ENCODE measurements around the gene ORM2.
A peak's percentile ranks its signal among the peaks of the same experiment; 100 is the strongest.
"Not testable (repeated sequence)": the region's sequence is repeated elsewhere in the genome, so short reads cannot be mapped to it uniquely, and the experiment has no call there.

The ORM2 gene

DNA sequence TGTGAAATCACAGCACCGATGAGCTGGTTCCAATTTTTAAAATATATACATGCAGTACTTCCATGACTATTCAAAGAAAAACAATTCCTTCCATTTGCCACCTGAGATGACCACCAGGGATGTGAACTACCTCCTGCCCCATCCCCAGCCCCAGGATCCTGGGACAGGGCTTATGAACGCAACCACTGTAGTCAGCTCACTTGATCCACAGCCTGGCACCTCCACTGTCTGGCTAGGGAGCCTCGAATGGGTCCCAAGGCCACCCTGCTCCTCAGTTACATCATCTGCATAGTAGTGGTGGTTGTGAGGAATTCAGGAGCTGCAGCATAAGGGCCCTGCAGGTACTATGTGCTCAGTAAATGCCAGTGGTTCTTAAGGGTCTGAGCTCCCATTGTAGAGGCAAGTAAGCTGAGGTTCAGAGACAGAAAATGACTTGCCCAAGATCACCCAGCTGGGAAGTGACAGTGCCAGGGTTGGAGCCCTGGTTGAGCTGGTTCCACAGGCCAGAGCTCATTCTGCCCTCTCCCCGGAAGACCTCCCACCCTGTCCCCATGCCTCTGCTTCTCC lies 2.9 kb downstream of the ORM2 start:
- DNase-seq (ENCODE audit: low read depth) = not testable (repeated sequence)

DNA sequence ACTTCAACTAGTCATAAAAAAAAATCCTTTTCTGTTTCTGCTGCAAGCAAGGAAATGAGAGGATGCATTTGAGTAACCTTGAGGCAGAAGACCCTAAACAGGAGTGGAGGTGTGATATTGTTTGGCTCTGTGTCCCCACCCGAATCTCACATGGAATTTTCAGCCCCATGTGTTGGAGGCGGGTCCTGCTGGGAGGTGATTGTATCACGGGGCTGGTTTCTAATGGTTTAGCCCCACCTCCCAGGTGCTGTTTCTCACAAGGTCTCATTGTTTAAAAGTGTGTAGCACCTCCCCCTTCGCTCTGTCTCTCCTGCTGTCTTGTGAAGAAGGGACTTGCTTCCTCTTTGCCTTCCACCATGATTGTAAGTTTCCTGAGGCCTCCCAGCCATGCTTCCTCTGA lies 4.0 kb downstream of the ORM2 start:
- not testable (repeated sequence) for DNase-seq (ENCODE audit: low read depth)

DNA sequence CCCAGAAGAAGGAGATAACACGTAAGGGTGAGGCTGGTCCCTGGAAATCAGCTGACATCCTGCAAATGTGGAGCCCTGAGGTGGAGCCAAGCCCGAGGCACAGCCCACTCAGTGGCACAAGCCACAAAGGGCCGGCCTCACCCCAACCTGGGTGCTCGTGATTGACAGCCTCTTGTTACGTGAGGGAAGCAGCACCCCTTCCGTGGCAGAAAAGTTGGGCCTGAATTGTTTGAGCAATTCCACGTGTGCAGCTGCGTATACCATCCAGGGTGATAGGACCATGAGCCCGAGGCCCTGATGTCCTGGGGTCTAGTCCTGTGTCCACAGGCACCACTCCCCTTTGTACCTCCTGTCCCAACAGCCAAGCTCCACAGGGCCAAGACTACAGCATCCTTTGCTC lies 4.8 kb downstream of the ORM2 start:
- DNase-seq (ENCODE audit: low read depth) = no peak

DNA sequence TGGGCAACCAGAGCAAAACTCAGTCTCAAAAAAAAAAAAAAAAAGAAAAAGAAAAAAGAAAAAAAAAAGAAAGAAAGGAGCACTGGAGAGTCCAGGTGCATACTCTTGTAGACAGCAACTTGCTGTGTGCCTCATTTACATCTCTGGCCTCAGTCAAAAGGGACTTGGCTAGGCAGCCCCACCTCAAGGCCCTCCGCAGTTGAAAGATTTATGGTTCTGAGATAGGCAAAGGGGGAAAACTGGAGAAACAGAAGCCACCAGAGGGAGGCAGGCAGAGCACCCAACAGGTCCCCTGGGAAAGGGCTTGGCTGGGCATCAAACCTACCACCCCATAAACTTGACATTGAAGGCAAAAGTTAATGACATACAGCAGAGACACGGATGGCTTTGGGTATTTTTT lies 6.1 kb downstream of the ORM2 start:
- no peak for DNase-seq (ENCODE audit: low read depth)

DNA sequence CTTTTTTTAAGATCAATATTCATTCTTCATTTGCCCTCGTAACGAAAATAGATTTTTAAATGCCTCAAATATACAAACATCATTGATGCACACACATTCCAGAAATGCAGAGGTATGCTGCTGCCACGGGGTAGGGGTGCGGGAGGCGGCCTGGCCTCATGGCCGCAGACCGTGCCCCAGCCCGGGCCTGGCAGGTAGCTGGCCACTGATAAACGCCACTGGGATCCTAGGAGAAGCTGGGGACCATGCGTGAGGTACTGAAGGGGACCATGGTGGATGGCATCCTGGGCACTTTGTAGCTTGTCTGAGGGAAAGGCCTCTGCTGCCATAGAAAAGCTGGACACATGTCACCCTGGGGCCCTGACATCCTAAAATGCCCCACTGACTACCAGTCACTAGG lies 6.5 kb downstream of the ORM2 start:
- DNase-seq (ENCODE audit: low read depth) = no peak

DNA sequence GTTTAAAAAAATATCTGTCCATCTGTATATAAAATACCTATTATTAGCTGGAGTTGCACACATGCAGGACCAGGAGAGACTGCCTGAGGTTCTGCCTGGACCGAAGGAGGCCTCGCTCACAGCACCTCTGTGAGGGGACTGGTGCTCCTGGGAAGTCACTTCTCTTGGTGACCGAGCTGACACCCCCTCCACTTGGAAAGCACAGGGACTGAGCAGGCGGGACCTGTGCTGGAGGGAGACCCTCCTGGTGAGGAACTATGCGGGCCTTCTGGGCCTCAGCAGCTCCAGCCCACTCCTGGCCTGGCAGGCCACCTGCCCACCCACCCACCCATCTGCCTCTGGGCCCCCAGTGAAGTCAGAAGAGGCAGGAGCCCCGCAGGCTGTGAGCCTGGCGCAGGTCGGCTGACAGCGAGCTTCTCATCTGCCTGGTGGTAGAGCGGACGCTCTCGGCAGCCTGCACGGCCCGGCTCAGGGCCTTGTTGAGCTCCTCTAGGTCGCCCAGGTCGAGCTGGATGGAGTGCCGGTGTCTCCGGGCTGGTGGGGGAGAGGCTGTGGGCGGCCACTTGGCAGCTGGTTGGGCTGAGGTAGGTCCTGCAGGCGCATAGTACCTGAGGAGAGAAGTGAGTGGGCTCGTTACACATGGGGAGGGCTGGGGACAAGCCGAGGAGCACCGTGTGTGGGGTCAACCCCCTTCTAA lies 7.2 kb downstream of the ORM2 start:
- DNase-seq (ENCODE audit: low read depth) = no peak

DNA sequence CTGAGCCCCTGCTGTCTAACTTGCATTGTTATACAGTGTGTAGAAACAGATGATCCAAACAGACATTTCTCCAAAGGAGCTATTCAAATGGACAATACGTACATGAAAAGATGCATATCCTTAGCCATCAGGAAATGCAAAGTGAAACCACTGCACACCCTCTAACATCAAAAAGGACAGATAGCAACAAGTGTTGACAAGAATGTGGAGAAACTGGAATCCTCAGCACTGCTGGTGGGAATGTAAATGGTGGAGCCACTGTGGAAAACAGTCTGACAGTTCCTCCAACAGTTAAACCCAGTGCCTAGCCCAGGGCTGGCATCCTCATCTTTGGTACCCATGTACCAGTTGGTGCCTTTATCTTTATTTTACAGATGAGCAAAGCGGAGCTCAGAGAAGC lies 8.5 kb downstream of the ORM2 start:
- no peak for DNase-seq (ENCODE audit: low read depth)

DNA sequence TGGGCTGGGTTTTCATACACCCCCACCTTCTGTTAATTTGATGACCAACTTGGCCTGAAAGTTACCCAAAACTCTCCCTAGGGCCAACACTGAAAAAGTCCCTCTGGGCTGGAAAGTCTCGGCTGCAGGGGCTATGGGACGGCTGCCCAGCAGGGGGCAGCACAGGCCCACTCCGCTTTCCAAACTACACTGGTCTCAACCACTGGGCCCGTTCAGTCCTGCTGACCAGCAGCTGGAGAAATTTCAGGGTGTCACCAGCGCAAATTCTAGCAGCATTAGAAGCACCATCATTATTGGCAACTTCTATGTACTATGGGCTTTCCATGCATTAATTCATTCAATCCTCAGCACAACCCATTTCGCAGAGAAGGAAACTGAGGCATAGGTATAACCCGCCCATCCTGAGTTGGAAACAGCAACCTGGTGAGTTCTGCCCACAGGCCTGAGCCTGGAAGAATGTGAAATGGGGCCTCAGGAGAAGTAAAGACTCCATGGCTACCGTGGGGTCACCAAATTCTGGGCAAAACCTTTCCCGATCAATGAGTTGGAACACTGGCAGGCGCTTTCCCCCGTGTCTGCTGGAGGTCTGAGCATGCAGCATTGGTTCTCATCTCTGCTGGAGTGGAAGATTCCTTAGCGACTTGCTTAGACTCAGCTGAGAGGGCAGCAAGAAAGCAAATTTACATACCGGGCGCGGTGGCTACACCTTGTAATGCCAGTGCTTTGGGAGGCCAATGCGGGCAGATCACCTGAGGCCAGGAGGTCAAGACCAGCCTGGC lies 9.7 kb downstream of the ORM2 start:
- peak; percentile 11 for DNase-seq (ENCODE audit: low read depth)

DNA sequence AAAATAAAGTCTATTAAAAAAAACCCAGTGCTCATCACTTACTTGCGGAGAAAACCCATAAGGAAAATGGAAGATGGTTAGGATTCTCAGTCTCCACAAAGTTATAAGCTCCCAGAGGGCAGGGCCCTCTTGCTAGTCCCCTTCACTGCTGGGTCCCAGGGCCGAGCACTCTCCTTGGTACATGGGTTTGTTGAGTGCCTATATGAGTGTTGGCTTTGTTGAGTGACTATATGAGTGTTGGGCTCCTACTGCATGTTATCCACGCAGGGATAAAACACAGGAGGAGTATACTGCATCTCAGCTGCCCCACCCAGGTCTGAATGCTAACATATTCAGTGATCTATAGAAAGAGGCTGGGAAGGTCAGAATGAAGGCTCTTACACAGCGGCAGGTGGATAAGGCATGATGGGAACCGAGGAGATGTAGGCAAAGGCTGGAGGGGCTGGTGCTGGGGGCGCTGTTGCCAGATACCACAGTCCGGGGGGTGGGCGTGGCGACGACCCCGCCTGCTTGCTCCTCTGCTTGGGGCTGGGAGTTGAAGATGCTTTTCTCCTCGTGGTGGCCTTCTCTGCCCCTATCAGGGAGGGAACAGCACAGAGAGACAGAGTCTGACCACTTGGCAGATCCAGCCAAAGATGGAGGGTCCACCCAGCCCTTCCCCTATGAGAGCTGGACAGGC lies 11.6 kb downstream of the ORM2 start:
- no peak for DNase-seq (ENCODE audit: low read depth)

DNA sequence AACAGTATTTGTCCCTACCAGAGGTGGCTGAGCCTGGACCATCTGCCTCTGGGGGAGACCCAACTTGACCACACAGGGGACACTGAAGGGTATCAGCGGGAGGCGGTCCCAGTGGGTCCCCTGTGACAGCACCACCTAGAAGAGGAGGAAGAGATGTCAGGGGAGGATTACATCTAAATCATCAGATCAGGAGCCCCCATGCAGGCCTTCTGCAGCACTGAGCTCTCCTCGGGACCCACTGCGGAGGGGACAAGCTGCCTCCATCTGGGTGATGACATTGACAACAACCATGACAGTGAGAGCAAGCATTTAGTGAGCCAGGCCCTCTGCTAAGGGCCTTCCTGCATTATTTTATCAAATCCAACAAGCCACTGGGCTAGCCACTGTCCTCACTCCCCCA lies 12.3 kb downstream of the ORM2 start:
- DNase-seq (ENCODE audit: low read depth) = no peak

DNA sequence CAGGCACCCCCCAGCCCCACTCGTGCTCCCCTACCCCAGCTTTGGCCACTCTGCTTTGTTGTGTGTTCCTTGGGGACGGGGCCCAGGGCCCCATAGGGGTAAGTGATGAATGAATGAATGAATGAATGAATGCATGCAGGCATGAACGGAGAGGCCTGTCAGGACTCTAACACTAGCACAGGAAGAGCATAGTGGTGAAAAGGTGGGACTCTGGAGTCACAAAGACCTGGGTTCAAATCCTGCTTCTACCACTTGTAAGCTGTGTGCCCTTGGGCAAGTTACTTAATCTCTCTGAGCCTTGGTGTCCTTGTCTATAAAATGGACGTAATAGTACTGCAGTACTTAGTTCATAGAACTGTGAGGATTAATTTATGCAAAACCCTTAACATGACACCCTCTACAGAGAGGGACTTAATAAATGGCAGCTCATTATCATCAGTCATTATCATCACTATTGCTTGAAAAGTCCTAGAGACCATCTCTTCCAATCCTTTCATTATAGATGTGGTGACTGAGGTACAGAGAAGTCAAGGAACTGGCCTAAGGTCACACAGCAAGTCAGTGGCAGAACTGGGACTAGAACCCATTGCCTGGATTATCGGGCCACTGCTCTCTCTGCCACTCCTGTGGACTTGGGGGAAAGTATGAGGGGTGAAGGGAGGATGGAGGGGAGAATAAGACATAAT lies 13.2 kb downstream of the ORM2 start:
- DNase-seq (ENCODE audit: low read depth) = no peak

DNA sequence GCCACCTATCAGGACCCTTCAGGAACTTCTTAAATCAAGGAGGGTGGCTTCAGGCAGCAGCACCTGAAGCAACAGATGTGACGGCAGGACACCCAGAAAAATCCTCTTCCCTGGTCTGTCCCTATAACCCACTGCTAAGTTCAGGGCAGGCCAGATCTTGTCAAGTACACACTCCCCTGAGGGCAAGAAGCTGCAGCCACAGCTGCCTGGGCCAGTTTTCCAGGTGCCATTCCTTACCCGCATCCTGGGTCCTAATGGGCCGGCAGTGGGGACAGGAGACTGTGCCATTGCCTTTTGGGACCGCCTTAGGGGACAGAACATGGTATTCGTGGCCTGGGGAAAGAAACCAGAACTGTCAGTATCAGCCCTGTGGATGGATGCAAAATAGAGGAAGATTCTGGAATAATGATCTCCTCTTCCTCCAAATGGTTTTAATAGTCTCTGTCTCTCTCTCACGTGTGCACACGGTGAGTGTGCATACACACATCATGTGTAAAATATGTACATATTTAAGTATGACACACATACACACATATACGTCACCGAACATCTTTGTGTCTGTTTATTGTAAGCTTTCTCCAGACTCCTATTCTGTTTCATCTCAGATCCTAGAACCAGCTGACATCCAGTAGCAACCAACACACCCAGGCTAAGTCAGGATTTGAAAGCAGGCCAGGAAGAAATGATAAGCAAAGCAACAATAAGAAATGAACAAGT lies 14.0 kb downstream of the ORM2 start:
- no peak for DNase-seq (ENCODE audit: low read depth)

DNA sequence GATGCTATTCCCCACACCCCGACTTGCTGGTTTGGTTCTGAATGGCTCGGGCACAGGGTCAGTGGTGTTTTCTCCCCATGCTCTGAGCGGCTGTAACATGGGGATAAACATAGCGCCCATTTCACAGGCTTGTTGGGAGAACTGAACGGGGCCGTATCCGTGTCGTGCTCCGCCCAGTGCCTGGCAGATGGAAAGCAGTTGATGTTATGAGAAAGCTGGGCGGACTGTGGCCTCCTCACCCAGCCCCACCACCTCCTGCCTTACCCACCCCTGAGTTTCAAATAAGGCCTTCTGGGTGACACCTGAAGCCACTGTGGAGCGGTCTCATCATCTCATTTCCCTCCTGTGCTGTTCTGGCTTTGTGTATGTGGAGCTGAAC lies 14.5 kb downstream of the ORM2 start:
- no peak for DNase-seq (ENCODE audit: low read depth)

DNA sequence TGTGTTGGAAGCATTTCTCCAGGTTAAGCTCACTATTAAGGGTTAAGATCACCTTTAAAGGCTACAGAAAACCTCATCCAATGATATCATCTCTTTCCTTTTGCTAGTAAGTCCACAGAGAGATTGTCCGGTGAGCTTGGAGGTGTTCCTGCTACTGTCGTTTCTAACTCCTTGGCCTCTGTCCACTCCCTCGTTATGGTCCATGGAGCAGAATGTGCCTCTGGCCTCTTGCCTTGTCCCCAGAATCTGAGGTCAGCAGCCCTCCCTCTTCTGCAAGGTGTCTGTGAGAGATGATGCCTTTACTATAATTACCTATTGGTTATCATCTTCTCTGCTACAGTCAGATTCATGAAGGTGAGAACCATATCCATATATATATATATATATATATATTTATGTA lies 15.0 kb downstream of the ORM2 start:
- no peak for DNase-seq (ENCODE audit: low read depth)

DNA sequence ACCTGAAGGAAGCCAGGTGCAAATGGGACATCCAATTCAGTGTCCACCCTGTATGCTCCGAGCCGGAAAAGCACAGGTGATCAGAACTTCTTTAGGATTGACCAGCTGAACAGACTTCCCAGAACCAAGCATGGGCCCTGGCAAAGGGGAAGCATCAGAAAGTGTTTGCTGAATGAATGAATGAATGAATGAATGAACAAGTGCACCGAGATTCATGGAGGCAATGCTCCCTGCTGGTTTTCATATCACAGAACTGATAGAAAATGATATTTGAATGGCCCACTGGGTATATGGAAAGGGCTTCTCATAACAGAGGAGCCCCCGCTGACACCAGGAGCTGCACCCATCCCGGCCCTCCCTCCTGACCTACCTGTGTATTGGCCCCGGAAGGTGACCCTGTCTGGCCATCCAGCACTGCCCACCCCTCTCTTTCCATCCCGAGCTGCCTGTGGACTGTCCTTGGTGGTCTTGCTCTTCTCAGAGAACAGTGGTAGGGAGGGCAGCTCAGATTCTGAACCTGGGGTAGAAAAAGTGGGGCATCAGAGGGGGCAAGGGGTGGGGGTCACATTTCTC lies 15.9 kb downstream of the ORM2 start:
- DNase-seq (ENCODE audit: low read depth) = no peak

DNA sequence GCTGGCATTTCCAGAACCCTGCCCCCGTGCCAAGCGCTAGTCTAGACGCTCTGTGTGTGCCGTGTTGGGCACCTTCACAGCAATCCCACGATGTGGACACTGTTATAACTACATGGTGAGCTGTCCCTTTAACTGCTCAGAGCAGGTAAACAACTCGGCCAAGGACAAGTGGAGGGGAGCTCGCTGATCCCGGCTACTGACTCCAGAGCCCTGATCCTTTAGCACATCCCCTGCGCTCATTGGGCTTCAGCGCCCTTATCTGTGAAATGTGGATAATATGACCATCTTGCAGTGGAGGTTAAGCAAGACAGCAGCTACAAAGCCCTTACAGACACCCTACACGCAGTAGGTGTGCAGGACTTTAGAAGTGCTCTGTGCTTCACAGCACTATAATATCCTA lies 16.5 kb downstream of the ORM2 start:
- no peak for DNase-seq (ENCODE audit: low read depth)

DNA sequence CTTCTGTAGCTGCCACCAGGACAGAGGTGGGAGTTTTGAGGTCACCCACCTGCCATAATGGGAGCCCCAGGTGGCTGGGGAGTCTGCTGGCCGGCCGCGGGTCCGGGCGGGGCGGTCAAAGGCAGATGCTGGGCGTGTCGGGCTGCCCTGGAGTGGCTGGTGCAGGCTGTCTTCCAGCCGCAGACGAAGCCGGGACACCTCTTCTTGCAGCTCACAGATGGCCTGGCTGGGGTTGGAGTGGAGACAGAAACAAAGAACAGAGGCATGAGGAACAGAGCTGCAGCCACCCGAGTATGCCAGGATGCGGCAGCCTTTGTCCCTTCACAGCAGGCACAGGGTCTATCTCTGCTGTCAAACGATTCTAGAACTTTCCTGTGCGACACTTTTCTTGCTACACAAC lies 18.0 kb downstream of the ORM2 start:
- no peak for DNase-seq (ENCODE audit: low read depth)

DNA sequence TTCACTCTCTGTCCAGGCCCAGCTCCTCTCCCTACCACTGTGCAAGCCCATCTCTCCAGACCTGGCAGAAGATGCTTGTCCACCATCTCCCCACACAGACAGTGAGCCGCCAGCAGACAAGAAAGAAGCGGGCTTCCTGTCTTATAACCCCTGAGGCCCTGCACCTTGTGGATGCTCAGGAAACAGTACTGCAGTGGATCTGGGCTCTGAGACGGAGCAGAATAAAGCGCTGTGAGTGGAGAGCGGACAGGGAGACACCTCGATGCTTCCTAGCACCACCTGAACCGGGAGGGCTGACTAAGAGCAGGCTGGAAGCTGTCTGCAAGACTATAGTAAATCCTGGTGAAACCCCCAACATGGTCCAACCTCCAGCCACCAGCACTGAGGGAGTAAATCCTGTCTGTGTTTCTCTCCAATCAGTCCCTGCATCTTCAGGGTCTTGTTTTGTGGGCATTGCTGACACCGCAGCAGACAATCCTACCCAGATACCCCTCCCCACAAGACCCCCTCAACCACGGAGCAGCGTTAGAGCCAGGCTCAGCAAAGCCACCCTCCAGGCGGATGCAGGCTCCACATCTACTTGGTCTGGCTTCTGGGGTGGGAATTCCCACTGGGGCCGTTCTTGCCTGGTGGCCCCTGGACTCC lies 18.7 kb downstream of the ORM2 start:
- no peak for DNase-seq (ENCODE audit: low read depth)

DNA sequence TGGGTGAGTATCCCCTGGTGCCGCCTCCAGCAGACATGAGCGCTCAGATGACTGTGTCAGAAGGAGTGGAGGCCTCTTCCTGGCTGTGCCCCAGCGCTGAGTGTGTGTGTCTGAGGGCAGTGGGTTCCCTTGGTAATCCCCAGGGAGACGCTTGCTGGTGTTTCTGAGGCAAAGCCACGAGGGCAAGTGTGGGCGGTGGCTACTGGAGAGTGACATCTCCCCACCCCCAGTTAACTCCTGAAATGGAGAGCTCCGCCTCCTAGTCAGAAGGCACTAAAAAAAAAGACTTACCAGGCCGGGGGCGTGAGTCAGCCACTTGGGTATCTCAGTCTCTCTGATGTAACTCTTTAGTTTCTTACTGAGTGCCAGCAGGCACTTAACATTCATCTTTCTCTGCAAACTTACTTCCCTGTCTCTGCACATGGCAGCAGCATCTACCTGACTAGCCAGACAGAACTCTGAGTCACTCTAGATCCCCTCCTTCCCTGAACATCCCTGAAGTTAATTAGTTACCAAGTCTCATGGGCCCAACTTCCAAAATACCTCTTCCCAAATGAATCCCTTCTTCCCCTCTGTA lies 19.3 kb downstream of the ORM2 start:
- peak; percentile 94 for DNase-seq (ENCODE audit: low read depth)

DNA sequence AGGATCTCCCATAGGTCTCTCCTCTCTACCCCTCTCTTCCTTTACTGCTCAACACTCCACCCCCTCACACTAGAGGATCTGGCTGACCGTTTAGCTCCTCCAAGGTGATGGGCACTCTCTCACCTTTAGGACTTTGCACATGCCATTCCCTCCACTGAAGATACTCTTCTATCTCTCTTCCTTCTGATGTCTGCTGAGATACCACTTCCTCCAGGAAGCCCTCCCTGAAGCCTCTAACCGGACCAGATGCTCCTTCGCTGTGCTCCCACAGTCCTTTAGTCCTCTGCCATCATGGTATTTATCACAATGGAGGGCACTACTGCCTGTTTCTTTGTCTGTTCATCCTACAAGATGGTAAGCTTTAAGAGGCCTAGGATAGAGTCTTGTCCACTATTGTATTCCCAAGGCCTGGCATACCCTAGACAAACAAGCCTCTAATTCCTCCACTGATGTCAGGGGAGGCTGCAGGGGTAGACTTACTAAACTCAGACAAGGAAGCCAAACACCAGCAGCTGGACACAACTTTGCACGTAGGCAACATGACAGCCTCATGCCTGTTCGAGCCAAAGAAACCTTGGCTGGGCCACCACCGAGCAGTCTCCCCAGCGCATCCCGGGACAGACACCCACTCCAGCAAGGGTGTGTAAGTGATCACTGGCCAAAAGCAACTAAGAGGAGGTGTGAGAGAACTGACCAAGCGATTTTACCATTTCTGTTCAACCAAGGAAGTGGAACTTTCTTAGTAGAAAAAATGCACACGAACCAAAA lies 20.2 kb downstream of the ORM2 start:
- DNase-seq (ENCODE audit: low read depth) = no peak
